Measurements from ENCODE around the gene C2orf78.

Gene C2orf78

DNA sequence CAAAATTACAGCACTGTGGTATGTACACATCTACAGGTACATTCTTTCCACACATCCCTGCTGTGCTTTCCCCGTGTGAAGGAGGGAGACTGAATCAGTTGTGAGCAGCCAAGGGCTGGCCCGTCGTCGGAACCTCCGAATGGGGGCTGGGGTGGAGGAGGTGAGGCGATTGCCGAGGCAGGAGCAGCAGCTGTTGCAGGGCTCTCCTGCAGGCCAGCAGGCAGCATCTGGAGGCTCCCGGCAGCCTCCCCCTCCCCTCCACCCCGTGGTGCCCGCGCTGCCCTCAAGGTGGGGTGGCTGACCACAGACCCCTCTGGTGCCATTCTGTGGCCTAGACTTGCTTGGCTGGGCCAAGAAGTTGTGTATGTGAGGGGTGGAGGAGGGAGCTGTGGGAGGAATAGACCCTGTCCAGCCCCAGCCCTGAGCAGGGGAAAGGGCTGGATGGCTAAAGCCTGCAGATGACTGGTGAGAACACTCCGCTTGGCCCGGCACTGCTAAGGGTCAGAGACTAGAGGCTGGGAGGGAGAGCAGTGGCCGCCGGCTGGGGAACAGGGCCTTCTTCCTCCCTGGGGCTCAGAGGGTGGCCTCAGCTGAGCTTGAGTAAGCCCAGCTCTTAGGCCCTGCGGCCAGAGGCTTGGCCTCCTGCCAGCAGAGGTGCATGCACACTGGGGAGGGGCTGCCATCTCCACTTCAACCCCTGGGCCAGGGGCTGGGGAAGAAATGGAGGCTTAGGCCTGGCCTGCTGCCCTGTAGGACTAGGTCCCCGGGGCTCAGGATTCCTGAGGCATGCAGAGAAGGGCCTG, 52.4 kb downstream of the C2orf78 start:
- DNase-seq (ENCODE audit: extremely low read depth in 1 of 2, low read depth in 1 of 2): no peak

DNA sequence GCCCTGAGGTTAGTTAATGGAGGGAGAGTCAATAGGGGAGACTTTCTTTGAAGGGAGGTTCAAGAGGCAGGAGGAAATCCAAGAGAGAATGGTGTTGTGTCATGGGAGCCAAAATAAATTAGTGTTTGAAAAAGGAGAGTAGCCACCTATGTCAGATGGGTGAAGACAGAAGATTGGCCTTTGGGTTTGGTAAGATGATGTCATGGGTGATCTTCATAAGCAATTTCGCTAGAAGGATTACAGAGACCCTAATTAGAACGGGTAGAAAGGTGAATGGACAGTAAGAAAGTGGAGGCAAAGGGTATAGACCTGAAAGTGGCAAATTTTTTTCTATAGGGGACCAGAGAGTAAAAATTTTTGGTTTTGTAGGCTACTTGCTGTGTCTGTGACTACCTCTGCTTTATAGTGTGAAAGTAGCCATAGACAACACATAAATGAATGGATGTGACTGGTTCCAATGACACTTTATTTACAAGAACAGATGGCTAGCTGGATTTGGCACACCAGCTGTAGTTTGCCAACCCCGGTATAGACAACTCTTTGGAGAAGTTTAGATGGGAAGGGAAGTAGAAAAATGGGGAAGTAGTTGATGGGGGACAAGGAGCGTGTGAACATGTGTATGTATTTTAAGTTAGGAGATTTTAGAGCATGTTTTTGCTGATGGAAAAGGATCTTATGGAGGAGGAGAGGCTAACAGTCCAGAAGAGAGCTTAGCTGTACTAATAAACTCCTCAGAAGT, 54.0 kb downstream of the C2orf78 start:
- no peak for DNase-seq (ENCODE audit: extremely low read depth in 1 of 2, low read depth in 1 of 2)

DNA sequence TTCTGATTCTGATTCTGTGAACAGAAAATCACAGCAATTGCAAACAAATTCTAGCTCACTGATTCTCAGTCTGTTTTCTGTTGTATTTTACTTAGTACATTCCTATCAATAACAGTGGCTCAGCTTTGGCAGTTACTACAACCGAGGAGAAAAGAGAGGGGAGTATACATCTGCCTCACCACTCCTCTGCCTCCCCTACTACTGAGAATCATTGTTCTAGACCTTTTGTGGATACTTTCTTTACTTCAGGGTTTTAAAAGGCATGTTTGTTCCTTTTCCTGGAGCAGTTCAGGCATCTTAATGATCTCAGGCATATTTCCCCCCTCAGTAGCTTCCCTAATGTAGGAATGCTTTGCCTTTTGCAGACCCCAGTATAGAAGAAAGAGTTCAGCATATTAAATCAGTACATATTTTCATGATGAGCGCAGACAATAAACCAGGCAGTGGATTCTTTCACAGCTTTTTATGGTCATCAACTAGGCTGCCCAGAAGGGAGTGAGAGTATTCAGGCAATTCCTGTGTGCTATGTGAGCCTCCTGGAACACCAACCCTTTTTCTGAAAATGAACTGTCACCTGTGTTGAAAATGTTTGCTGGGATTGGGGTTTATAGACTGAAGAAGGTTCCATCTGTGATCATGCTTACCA, 55.0 kb downstream of the C2orf78 start:
- no peak for DNase-seq (ENCODE audit: extremely low read depth in 1 of 2, low read depth in 1 of 2)

DNA sequence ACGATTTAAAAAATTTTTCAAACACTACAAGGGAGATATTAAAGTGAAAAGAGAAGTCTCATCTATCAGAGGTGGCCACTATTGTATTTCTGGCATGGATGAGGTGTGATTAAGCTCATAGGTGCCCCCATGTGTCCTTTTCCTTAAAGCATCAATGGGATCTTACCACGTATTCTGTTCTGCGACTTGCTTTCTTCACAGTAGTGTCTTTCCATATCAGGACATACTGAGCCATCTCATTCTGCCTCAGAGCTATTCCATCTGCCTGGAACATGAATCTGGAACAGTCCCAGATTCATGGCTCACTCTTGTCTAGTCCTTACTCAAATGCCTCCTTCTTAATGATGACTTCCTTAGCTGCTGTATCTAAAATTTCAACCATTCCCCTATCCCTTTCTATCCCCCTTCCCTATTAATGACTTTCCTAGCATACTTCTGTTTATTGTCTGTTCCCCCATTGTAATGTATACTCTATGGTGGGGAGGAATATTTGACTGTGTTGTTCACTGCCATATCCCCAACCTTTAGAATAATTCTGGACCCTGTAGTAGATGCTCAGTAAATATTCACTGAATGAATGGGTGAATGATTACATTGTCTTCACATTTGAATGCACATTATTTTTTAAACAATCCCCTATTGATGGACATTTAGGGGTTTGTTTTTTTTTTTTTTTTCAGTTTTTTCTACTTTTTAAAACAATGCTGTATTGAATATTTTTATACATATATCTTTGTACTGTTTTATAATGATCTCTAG, 55.8 kb downstream of the C2orf78 start:
- DNase-seq (ENCODE audit: extremely low read depth in 1 of 2, low read depth in 1 of 2): no peak

DNA sequence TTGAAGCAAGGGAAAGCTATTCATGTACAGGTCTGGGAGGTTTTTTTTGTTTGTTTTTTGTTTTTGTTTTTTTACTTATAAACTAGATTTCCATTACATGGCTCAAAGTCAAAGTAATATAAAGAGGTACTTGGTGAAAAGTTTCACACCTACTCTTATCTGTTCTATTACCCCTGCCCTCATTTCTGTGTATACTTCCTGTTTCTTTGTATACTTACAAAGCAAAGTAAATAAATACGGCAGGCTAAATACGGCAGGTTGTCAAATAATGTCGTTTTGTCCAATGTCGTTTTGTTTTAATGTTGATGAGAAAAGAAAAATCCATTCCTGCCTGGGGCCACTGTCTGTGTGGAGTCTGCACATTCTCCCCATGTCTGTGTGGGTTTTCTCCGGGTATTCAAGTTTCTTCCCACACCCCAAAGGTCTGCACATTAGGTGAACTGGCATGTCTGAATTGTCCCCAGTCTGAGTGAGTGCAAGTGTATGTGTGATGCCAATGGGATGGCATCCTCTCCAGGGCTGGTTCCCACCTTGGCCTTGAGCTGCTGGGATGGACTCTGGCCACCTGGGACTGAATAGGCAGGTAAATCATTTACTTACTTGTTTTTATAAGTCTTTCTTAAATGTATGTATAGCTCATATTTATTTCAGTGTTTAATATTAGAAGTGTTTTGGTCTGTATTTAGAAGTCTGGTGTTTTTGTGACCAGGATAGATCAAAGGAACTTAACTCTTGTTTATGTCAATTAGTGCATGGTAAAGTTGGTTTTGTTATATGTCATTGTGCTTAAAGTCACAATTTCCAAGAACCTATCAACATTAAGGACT, 58.1 kb downstream of the C2orf78 start:
- DNase-seq (ENCODE audit: extremely low read depth in 1 of 2, low read depth in 1 of 2): no peak

DNA sequence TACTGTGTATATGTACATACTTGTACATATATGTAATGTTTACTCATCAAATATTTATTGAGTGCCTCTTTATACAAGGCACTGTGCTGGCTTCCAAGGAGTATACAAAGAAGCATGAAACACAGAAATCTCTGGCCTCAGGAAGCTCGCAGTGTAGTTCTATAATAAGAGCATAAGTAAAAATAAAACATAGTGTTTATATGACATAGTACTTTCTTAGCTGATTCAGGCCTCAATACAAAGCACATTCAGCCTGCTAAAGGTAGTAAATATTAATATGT, 58.7 kb downstream of the C2orf78 start:
- no peak for DNase-seq (ENCODE audit: extremely low read depth in 1 of 2, low read depth in 1 of 2)

DNA sequence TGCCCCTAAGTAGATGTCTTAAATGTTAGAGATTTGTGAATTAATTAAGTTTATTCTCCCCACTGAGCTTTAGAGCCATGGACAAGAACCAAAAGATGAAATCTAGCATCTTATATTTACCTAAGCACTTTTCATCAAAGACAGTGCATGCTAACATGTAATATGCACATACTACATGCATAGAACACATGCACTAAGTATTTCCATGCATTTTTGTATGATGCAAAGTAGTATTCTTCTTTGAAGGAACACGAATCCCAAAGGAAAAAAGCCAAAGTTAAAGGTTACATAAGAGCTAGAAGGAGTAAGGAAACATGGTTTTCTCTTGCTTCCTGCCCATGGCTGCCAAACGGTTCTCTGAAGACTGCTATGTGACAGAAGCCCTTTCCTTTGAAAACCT, 60.1 kb downstream of the C2orf78 start:
- no peak for DNase-seq (ENCODE audit: extremely low read depth in 1 of 2, low read depth in 1 of 2)

DNA sequence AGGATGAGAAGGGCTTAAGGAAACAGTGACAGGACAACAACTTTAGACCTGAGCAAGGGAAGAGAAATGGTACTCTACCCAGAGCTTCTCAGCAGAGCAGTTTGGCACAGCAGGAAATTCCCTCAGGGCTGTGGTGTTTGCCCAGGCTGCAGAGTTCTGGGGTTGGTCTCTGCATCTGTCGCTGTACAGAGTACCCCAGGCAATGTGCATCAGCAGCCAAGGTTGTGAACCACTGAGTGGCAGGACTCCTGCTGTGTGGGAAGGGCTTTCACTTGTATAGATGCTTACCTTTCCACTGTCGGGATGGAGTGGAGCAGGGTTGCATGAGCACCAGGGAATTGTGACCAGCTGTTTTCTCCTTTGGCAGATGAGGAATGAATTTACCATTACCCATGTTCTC, 66.0 kb downstream of the C2orf78 start:
- DNase-seq (ENCODE audit: extremely low read depth in 1 of 2, low read depth in 1 of 2): no peak

DNA sequence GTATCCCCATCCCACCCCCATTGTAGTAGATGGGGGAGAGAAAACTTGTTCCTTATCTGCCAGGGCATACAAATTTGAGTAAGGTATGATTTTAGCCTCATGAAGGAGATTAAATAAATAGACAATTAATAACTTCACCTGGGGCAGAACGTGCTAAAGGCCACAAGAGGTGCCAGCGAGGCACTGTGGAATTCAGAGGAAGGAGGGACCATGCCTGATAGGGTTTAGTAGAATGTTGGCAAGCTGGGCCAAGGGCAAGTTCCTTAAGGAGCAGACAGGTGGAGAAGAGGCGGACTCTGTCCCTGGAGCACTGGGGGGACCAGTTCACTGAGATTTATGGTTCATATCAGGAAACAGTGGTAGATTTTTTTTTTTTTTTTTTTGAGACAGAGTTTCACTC, 67.3 kb downstream of the C2orf78 start:
- DNase-seq (ENCODE audit: extremely low read depth in 1 of 2, low read depth in 1 of 2): no peak

DNA sequence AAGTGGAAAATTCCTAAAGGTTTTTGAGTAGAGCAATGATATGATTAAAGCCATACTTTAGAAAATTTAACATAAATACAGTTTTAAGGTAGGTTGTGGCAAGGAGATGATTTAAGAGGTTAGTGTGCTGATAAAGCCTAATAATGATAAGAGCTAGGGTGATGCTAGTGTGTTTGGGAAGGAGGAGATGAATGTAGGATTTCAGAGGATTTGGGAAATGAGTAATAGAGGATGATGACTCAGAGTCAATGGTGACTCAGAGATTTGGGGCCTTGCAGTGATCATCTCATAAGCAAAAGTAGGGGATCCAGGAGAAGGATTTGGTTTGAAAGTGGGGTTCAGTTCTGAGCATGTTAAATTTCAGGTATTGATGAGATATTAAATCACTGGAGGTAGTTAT, 68.0 kb downstream of the C2orf78 start:
- no peak for DNase-seq (ENCODE audit: extremely low read depth in 1 of 2, low read depth in 1 of 2)

DNA sequence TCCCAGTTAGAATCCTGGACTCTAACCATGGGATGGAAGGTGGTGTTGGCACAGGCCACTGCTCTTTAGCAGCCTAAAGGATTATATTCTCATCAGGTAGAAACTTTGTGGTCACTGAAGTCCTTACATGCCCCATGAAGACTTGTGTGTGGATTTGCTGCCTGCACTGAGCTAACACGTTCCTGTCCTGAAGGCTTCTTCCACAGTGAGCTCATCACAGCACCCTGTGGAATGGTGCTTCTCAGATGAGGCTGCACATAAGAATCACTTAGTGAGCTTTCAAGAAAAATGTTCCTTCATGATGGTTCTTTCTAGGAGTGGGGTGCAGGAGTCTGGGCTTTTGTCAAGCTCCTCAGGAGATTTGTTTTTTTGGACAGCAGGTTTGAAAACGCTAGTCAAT, 71.5 kb downstream of the C2orf78 start:
- DNase-seq (ENCODE audit: extremely low read depth in 1 of 2, low read depth in 1 of 2): no peak

DNA sequence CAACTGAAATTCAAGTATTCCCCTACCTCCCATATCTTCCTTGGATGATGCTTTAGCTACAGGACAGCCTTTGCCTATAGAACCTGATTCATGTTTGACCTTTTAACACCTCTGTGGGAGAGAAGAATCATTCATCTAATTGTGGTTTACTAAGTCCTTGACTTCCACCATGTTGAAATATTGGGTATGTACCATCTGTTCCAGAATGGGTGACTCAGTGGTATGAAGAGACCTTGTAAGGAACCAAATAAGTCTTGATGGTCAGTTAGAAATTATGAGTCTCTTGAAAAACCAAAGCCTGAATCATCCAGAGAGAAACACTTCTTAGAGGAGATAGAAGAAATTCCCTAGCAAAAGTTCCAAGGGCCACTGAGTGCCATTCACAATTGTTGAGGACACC, 72.2 kb downstream of the C2orf78 start:
- no peak for DNase-seq (ENCODE audit: extremely low read depth in 1 of 2, low read depth in 1 of 2)

DNA sequence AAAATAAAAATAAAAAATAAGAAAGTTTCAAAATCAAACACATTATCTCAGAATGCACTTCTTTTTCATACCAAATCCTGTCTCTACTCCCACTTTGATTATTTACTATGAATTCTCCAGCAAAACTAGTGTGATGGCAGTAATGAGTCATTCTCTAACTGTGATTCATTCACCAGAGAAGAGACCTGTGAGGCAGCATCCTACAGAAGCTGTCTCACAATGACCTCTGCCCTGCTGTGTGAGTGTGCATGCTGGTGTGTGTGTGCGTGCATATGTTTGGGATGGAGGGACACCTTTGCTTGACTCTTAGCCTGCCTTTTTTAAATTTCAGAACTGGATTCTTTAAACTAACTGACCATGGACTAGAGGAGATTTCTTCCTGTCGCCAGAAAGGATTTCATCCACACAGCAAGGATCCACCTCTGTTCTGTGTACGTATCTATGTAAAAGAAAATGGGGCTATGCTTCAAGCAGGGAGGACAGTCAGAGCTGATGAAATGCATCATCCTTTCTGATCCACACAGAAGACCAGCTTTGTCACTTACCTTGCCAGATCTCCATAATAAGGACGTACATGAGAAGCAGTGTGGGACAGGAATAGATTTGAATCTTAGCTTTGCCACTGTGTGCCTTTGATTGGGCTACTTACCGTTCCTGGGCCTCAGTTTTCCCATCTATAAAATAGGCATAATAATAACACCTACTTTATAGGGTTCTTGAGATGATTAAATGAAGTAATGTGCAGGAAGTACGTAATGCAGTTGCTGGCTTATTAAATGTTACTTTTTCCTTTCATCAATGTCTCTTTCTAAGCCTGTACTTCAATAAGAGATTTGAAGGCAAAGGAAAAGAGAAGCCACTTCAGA, 76.0 kb downstream of the C2orf78 start:
- no peak for DNase-seq (ENCODE audit: extremely low read depth in 1 of 2, low read depth in 1 of 2)

DNA sequence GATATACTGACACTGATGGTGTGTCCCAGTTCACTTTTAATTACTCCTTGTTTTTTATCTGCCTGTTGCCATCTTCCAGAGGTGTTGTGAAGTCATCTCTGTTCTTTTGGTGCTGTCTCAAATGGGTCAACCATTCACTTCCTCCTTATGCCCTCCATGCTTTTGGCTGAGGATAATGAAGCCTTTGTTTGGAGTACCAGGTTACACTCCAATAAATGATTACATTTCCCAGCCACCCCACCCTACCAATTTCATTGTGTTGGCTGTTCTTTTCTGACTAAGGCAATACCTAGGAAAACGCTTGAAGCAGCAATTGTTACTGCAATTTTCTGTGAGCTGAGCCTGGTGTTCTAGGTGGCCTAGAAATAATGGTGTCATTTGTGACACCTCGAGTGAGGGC, 79.0 kb downstream of the C2orf78 start:
- DNase-seq (ENCODE audit: extremely low read depth in 1 of 2, low read depth in 1 of 2): no peak
